NCI-H2107 treated with DMSO at 0.1 percent for 48 hours (cell line): ENCODE data around the gene MIX23.
"Not testable (repeated sequence)": the region's sequence is repeated elsewhere in the genome, so short reads cannot be mapped to it uniquely, and the experiment has no call there.

Experiments
- DNase-seq: peaks from one replicate; lab custom pipeline; 2025; ENCODE audit not compliant: unreplicated experiment; lab: John Stamatoyannopoulos, UW

The MIX23 gene

GRCh38 chr3:122392868-122393844, 10.1 kb upstream of the MIX23 start:
- peak; percentile 49 for DNase-seq

DNA sequence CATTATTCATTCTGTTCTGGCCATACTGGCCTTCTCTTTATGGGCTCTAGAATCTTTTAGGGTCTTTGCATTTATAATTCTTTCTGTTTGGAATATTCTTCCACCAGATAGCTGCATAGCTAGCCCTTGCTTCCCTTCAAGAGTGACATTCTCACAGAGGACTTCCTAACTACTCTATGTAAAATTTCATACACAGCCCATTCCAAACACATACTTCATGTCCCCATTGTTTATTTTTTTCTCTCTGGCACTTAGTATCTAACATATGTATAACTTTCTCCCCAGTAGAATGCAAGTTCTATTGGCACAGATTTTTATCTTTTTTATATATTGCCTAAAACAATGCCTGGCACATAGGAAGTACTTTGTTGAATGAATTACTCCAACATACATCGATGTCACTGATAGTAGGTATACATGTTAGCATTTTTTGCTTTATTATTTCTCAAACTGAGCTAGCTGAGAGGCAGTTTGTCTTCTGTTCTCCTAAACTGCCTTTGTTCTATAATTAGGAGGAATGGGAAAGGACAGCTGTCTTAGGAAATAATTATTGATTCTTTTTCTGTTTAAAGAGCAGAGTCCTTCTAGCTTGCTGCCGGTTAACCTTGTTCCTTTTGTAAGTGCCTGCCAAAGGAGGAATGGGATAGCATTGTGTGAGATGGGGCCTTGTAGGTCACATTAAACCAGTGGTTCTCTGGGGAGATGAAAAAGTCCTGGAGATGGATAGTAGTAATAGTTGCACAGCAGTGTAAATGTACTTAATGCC, 8.8 kb upstream of the MIX23 start:
- DNase-seq = no peak

- DNase-seq = no peak
These were observed 7.6 kb upstream of the MIX23 start for GRCh38 chr3:122390665-122391064.

GRCh38 chr3:122389892-122390291, 6.9 kb upstream of the MIX23 start:
- DNase-seq = no peak

- DNase-seq = no peak
These were observed 6.2 kb upstream of the MIX23 start for GRCh38 chr3:122389197-122389596.

DNA sequence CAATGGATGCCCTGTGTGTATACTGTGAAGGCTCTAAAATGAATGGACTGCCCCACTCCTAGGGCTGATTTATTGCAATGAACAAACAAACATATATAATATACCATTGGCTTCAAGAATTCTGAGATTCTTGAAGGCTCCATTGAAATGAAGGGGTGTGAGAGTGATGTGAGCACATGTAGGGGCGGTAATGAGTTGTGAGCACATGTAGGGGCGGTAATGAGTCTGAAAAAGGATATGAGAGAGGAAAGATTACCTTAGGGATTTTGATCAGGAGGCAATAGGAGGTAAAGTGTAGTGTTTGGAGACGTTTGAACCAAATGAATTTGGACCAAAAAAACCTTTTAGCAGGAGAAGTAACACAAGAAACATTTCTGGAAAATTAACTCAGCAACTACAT, 4.7 kb upstream of the MIX23 start:
- no peak for DNase-seq

- peak; percentile 92 for DNase-seq
These were observed 1.0 kb upstream of the MIX23 start, which contains the start of gene FAM162A for GRCh38 chr3:122383771-122384697. TSS of gene FAM162A (plus strand) at chr3:122384182. CDS start at chr3:122384266, 84 bp downstream.

DNA sequence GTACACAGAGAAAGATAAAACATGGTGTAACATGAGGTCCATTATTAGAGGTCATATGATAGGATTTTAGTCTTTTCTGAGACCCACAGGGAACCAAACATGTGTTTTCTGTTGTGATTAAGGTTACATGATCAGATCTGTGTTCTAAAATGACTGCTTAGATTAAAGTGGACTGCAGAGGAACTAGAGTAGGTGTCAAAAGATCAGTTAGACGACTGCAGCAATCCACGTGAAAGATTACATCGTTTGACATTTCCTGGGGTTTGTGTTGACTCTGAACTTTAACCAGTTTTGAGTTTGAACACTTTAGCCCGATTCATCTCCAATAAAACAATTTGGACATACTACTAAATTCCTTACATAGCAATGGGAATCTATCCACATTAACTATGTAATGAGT, 5.1 kb downstream of the MIX23 start:
- no peak for DNase-seq

- no peak for DNase-seq
These were observed 9.0 kb downstream of the MIX23 start for GRCh38 chr3:122374034-122374433.

DNA sequence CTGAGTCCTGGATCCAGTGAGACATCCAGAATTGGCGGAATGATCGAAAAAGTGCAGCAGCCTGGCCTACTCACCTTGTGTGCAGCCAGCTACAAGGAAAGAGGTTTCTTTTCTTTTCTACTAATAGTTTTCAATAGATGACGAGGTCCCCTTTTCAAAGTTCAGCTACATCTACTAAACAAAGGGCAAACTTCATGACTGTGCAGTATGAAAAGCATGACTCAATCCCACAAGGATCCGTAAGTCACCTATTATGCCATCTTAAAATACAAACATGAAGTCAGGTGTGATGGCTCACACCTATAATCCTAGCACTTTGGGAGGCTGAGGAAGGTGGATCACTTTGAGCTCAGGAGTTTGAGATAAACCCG, 16.7 kb downstream of the MIX23 start:
- DNase-seq = no peak

DNA sequence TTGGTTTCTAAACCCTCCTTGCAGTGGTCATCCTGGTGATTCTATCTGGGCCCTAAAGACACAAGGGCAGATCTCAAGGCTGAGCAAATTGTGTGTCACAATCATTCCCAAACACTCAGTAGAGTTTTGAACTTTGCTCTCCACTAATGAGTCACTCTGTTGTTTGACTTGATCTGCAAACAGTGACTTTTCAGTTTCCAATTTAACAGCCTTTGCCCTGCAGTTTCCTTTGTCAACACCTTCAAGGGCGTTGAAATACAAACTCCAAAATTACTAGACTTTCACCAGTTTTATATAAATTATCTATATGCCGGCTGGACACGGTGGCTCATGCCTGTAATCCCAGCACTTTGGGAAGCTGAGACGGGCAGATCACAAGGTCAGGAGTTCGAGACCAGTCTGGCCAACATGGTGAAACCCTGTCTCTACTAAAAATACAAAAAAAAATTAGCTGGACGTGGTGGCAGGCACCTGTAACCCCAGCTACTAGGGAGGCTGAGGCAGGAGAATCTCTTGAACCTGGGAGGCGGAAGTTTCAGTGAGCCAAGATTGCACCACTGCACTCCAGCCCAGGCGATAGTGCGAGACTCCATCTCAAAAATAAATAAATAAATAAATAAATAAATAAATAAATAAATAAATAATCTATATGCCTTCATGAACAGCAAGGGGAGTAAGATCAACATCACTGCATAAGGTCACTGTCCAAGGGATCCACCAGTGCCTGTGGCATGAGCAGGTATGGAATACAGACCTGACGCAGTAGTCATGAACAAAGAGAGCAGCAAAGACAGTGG, 17.3 kb downstream of the MIX23 start:
- DNase-seq = not testable (repeated sequence)

DNA sequence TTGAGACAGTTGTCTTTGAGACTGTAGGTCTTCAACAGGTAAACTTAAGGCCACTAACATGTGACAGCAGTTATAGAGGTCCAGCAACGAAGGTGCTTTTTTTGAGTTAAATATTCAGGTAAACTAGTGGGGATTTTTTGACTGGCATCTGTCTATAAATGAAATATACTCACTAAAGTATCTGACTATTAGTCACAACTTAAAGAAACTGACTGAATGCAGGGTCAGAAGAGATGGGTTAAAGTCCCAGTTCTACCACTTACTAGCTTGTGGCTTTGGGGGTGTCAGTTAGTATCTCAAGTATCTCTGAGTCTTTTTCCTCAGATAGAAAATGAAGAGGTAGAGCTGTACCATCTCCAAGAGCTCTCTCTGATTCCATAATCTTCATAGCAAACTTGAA, 18.0 kb downstream of the MIX23 start:
- DNase-seq = no peak

- DNase-seq = no peak
These were observed 18.5 kb downstream of the MIX23 start for GRCh38 chr3:122364490-122364889.

DNA sequence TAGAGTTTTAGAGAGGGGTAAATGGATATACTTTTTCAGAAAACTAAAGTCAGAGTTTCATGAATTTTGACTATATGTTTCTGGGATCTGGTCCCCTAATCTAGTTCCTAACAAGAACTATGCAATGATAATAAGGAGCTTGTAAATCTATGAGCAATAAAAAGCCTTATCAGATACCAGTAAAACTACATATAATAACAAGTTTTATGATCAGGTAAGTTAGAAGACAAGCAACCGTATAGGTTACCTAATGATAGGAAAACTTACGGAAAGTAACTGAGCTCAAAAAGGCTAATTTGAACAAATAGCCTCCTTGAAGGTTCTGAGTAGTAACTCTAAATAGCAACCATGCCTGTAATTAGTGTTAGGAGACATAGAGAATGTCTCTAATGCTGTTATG, 21.0 kb downstream of the MIX23 start:
- no peak for DNase-seq

- no peak for DNase-seq
These were observed 24.4 kb downstream of the MIX23 start for GRCh38 chr3:122358703-122359032.

DNA sequence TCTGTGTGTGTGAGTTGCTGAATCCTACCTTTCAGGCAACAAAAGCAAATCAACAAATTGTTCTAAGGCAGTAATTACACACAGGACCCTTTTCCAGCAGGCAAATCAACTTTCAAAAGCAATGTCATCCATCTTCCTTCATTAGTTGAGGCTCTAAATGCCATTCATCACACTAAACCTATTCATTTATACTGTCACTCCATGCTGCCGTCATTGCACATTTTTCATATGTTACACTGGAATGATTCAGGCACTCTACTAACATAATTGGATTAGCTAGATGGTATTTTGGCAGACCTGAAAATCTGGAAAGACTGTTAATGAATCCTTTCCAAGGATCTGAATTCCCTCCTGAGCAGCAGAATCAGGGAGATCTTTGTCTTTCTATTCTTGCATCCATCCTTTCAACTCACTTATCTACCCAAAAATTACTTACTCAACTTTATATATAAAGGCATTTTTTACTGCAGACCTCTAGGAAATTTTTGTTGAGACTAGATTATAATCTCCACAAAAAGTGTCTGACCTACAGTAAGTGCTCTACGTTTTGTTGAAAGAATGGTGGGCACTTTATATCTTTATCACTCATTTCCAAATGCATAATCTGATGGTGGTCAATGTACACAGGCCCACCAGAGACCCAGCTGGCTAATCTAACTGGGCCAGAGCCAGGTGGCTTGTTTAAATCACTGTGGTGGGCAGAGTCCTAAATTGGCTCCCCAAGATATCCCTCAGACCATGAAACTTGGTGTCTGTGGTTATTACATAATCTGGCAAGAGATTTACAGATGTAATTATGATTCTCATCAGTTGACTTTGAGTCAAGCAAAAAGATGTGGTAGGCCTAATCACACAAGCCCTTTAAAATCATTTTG, 25.0 kb downstream of the MIX23 start:
- no peak for DNase-seq

DNA sequence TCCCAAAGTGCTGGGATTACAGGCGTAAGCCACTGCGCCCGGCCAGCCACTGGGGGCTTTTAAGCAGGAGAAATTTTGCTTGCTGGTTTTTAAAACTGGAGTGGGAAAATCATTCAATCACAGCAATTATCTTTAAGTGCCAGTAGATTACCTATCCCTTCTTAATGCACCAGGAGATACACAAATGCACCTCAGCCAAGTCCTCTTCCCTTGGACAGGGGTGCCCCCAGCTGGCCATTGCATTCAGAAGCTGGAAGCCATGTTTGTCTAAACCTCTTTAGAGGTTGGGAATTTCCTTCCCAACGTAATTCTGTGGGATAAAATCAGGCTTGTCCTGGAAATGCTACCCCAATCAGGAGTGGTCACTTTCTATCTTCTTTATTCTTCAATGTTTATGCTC, 26.6 kb downstream of the MIX23 start:
- DNase-seq = peak; percentile 54

- DNase-seq = no peak
These were observed 27.4 kb downstream of the MIX23 start for GRCh38 chr3:122355612-122356011.

DNA sequence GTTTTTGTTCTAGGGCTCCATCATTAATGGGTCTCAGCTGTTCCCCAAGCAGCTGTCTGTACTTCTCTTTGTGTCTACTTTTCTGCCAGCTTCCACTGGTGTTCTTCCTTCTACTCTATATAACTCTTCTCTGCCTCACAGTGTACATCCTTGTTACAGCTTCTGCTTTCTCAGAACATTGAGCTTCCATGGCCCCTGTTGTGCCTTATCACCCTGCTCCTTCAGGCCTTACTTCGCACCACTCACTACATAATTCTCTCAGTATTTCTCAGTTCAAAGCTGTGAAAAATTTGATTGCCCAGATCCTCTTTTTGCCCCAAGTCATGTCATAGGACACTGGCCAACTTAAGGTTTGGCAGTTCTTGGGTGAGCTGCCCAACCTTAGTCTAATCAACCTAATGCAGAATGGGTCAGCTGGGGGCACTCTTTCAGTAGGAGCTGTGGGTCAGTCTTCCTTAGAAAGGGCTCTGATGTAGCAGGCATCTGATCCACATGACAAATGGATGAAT, 29.1 kb downstream of the MIX23 start:
- no peak for DNase-seq
